Ishikawa (cell line): ENCODE measurements around the gene EFHD1.

Source experiments
- CEBPB ChIP-seq: IDR thresholded peaks from 2 replicates; pipeline ENCODE4 v1.6.1; 2012
- CREB1 ChIP-seq: IDR thresholded peaks from 2 replicates; pipeline ENCODE4 v1.6.1; 2012; ENCODE audit warnings: low read depth
- EGR1 ChIP-seq: IDR thresholded peaks from 2 replicates; pipeline ENCODE4 v1.6.1; 2012
- EP300 ChIP-seq: IDR thresholded peaks from 2 replicates; pipeline ENCODE4 v1.6.1; 2012; ENCODE audit warnings: borderline replicate concordance
- FOXM1 ChIP-seq: IDR thresholded peaks from 2 replicates; pipeline ENCODE4 v1.6.1; 2012; ENCODE audit warnings: low read depth, borderline replicate concordance
- NFIC ChIP-seq: IDR thresholded peaks from 2 replicates; pipeline ENCODE4 v1.6.1; 2012
- RAD21 ChIP-seq: IDR thresholded peaks from 2 replicates; pipeline ENCODE4 v1.6.1; 2012; ENCODE audit warnings: low read depth
- TAF1 ChIP-seq: IDR thresholded peaks from 2 replicates; pipeline ENCODE4 v1.6.1; 2012; ENCODE audit warnings: low read depth, mild to moderate bottlenecking
- TCF12 ChIP-seq: IDR thresholded peaks from 2 replicates; pipeline ENCODE4 v1.6.1; 2012; ENCODE audit warnings: low read depth
- TEAD4 ChIP-seq: IDR thresholded peaks from 2 replicates; pipeline ENCODE4 v1.6.1; 2012
- YY1 ChIP-seq: IDR thresholded peaks from 2 replicates; pipeline ENCODE4 v1.6.1; 2012; ENCODE audit warnings: low read depth
- ZBTB7A ChIP-seq: IDR thresholded peaks from 2 replicates; pipeline ENCODE4 v1.6.1; 2012; ENCODE audit warnings: low read depth
- TF ChIP-seq, protein P1 (sequence below): IDR thresholded peaks from 2 replicates; pipeline ENCODE4 v1.6.1; 2012
- TF ChIP-seq, protein P2 (sequence below): IDR thresholded peaks from 2 replicates; pipeline ENCODE4 v1.6.1; 2012; ENCODE audit warnings: low read depth, mild to moderate bottlenecking
- TF ChIP-seq, protein P3 (sequence below): IDR thresholded peaks from 2 replicates; pipeline ENCODE4 v1.6.1; 2012

The EFHD1 gene

DNA sequence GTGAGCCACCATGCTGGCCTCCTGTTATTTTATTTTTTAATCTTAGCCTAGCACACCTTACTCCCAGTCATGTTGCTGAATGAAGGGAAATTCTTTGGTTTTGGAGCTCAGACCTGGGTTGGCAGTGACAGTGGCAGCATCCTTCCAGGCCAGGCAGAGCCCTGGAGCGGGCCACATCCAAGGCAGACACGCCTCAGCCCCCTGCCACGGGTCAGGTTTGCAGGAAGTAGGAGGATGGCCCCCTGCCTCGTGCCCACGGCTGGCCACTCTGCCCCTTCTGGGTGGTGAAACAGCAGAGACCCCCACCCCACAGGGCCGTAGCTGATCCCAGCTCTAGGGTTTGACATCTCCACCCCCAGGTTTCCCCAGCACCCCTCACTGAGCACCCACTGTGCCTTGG lies 11.7 kb downstream of the EFHD1 start:
- TF ChIP-seq CEBPB (no peak), TEAD4 (no peak)

DNA sequence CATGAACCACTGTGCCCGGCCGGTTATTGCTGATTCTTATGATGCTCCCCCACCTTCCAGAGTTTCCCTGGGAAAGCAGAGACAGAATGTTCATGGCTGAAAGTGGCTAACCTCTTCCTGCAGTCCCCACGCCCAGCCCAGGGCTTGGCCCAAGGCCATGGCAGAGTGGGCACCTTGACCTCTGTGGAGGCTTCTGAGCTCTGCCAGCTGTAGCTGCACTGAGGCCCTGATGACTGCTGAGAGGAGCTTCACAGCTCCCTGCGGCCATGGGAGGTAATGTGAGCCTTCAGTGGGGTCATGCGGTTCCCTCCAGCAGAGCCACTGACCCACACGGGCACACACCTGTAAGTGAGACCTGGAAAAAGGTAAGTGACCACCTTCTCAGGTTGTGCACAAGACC lies 13.3 kb downstream of the EFHD1 start:
- TF ChIP-seq EP300 (no peak), CEBPB (no peak), RAD21 (no peak), FOXM1 (no peak), TAF1 (no peak)

DNA sequence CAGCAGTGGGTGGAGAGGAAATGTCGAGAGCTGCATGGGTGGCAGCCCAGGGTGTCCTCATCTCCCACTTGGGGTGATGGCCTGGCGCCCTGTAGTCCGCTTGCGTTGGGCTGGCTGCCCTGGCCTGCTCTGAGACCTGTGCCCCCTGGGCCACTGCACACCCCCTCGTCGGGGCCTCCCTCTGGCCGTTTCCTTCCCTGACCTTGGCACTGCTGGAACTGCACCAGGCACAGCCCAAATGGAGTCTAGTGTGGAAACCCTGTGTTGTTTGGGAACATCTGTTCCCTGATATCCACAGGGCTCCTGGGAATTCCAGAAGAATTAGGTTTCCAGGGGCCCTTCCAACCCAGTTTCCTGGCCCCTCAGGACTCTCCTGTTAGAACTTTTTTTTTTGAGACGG lies 13.9 kb downstream of the EFHD1 start:
- no peak for TF ChIP-seq TAF1
- no peak for TF ChIP-seq ZBTB7A
- no peak for TF ChIP-seq TEAD4
- TF ChIP-seq EGR1, result no peak
- TF ChIP-seq, protein P1, sequence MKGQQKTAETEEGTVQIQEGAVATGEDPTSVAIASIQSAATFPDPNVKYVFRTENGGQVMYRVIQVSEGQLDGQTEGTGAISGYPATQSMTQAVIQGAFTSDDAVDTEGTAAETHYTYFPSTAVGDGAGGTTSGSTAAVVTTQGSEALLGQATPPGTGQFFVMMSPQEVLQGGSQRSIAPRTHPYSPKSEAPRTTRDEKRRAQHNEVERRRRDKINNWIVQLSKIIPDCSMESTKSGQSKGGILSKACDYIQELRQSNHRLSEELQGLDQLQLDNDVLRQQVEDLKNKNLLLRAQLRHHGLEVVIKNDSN, result no peak
- no peak for TF ChIP-seq NFIC
- TF ChIP-seq RAD21, result no peak
- no peak for TF ChIP-seq CREB1
- TF ChIP-seq CEBPB, result no peak
- TF ChIP-seq, protein P2, sequence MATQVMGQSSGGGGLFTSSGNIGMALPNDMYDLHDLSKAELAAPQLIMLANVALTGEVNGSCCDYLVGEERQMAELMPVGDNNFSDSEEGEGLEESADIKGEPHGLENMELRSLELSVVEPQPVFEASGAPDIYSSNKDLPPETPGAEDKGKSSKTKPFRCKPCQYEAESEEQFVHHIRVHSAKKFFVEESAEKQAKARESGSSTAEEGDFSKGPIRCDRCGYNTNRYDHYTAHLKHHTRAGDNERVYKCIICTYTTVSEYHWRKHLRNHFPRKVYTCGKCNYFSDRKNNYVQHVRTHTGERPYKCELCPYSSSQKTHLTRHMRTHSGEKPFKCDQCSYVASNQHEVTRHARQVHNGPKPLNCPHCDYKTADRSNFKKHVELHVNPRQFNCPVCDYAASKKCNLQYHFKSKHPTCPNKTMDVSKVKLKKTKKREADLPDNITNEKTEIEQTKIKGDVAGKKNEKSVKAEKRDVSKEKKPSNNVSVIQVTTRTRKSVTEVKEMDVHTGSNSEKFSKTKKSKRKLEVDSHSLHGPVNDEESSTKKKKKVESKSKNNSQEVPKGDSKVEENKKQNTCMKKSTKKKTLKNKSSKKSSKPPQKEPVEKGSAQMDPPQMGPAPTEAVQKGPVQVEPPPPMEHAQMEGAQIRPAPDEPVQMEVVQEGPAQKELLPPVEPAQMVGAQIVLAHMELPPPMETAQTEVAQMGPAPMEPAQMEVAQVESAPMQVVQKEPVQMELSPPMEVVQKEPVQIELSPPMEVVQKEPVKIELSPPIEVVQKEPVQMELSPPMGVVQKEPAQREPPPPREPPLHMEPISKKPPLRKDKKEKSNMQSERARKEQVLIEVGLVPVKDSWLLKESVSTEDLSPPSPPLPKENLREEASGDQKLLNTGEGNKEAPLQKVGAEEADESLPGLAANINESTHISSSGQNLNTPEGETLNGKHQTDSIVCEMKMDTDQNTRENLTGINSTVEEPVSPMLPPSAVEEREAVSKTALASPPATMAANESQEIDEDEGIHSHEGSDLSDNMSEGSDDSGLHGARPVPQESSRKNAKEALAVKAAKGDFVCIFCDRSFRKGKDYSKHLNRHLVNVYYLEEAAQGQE, result no peak
- TF ChIP-seq FOXM1, result no peak
- TF ChIP-seq, protein P3, sequence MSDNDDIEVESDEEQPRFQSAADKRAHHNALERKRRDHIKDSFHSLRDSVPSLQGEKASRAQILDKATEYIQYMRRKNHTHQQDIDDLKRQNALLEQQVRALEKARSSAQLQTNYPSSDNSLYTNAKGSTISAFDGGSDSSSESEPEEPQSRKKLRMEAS, result no peak
- no peak for TF ChIP-seq YY1
- TF ChIP-seq EP300, result no peak
- no peak for TF ChIP-seq TCF12

DNA sequence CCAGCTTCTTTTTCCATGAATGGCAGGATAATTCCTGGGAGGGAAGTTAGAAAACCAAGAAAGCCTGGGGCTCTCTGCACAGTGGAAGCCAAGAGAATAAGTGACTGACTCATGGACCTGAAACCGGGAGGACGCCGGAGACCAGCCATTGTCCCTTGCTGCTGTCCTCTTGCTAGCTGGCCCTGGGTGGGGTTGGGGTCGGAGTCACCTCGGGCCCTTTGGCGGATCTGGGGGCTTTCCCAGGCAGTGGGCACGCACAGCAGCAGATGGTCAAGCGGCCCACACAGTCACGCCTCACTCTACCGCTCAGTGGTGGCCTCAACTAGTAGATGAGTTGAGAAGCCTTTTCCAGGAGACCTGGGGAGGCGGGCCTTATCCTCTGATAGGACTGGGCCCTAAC lies 15.6 kb downstream of the EFHD1 start:
- no peak for TF ChIP-seq TAF1
- TF ChIP-seq, protein P1, result no peak
- TF ChIP-seq, protein P3, result no peak
- TF ChIP-seq RAD21, result no peak
- TF ChIP-seq EGR1, result no peak
- TF ChIP-seq TCF12, result no peak
- TF ChIP-seq NFIC, result no peak
- no peak for TF ChIP-seq CEBPB
- TF ChIP-seq EP300, result no peak
- TF ChIP-seq FOXM1, result no peak
- no peak for TF ChIP-seq CREB1
- no peak for TF ChIP-seq TEAD4
- no peak for TF ChIP-seq ZBTB7A
- TF ChIP-seq YY1, result no peak
- TF ChIP-seq, protein P2, result no peak

DNA sequence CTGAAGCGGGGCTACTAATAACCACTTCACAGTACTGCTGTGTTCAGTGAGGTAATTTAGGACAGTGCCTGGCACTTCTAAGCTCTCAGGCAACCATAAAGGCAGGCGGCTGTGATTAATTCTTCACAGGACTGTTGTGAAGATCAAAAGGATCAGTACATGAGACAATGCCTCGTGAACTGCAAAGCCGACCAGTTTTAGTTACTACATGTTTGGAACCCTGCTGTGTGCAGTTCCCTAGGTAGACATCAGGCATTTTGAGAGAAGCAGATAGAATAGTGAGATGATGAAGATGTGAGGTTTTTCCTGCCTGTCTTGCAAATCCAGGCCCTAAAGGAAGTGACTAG lies 19.1 kb downstream of the EFHD1 start:
- TF ChIP-seq ZBTB7A, result no peak

DNA sequence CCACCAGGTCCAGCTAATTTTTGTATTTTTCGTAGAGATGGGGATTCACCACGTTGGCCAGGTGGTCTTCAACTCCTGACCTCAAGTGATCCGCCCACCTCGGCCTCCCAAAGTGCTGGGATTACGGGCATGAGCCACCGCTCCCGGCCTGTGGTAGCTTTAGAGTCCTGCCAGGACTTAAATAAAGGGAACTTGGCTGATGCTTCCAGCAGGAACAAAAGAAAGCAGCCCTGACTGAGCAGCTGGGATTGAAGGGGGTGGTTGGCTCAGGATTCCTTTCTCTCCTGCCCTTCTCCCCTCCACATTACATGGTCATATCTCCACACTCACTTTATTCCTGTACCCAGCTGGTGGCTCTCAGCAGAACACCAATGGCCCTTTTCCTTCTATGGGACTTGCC lies 20.0 kb downstream of the EFHD1 start:
- TF ChIP-seq, protein P3, result no peak
- TF ChIP-seq, protein P1, result no peak
- TF ChIP-seq CEBPB (no peak), YY1 (no peak), EP300 (no peak), EGR1 (no peak), ZBTB7A (no peak)

DNA sequence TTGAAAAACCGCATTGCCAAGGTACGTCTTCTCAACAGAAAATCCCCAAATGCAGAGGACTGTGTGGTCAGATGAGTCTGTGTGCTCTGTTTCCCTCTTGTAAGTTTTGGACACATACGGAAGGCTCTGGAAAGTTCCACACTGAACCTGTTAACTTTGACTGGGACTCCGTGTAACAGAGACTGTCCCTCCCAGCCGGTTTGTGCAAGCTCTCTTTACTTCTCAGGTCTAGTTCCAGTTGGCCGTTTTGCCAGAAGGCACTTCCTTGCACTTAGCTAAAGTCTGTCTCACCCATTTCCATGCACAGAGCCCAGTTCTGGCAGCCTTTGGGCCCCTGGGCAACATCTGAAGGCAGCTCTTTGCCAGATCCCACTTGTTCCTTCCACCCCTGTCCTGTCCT lies 22.0 kb downstream of the EFHD1 start:
- no peak for TF ChIP-seq EP300
- TF ChIP-seq, protein P3, result no peak
- no peak for TF ChIP-seq CREB1
- no peak for TF ChIP-seq TAF1
